Posterior vena cava (tissue), 2 donors: ENCODE results near the gene NAP1L4. TPM values are rescaled to one million over a fixed set of nuclear protein-coding genes. Genes with fewer than 3 reads are reported as not detected.

ENCODE experiments used
- DNase-seq: peaks from one replicate; pipeline ENCODE4 v3.0.0-alpha.2; 2020; ENCODE audit warnings: low spot score
- intact Hi-C, 2 donors: fragments of 100-400 bp; cut with DNase I; formaldehyde crosslinking; loops; one replicate each; pipeline versions ENCODE4 v1.14.1 to v1.14.2; 2022 to 2023
- total RNA-seq, 2 donors: library from RNA; stranded (reverse); fragmentation: NEBNext Ultra II Directional; extraction: Animal tissue kit (Norgen Biotek cat#: 25700); gene quantifications; one replicate each; pipeline ENCODE4 v1.2.1, GENCODE V29; 2021
- donor health status: DM: yes; HTN: yes; CAD: no.
- donor health status: DM: yes; HTN: yes; CAD: no.

The NAP1L4 gene
- total RNA-seq, 2 donors from 2014 or later = 89.0 to 118 TPM

- DNase-seq = peak; percentile 14
- intact Hi-C loops = loop anchor here in 1 of 2 donors (5.0 kb wide), 1 partner anchor 471 kb away; no protein-coding TSS in a partner anchor
Observed at GRCh38 chr11:2998073-2998850, 6.1 kb upstream of the NAP1L4 start.

DNA sequence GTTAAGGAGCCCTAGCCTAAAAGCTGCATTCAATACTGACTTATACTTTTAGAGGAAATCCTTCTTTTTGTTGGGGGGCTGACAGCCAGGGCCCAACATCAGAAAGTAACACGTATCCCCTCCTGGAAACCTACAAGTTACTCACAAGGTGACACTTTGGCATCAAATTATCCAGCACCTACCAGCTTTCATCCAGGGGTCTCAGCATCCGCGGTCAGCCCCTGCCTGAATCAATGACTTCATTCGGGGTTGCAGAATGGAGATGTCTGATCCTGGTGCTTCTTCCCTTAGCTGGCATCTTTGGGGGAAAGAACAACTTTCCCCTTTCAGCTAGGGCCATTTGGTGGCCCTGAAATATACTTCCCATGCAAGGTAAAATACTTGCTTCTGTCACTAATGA lies 5.3 kb upstream of the NAP1L4 start:
- peak; percentile 26 for DNase-seq
- intact Hi-C loops = loop anchor here in 1 of 2 donors (5.0 kb wide), 1 partner anchor 470 kb away; no protein-coding TSS in a partner anchor

- DNase-seq = peak; percentile 34
- intact Hi-C loops = loop anchor here in 1 of 2 donors (5.0 kb wide), 1 partner anchor 470 kb away; no protein-coding TSS in a partner anchor
Observed at GRCh38 chr11:2996976-2997375, 4.8 kb upstream of the NAP1L4 start.

DNA sequence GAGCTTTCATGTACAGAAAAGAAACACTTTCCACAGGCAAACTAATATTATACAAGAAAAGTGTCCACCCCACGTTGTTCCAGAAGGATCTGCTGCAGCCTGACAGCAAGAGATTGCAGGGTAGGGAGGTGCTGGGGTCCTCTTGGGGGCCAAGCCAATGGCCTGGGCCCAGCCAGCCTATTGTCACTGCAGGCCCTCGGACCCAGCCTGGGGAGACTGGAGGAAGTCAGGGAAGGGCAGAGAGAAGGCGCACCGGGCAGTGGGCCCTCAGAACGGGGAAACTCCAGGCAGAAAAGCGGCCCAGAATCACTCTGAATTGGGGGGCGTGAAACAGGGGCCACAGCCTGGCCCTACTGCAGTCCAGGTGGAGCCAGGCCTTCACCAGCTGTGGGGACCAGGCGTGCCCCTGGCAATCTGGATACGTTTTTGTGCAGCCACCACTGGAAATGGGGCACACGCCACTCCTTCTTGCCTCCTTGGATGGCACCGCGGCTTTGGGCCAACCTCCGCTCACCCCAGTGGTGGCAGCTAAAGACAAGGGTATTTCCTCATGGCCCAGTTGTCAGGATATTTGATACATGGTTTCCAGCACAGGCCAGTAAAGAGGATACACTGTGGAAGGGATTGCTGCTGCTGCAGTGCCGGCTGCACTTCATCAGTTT lies 3.9 kb upstream of the NAP1L4 start:
- peak; percentile 74 for DNase-seq

DNA sequence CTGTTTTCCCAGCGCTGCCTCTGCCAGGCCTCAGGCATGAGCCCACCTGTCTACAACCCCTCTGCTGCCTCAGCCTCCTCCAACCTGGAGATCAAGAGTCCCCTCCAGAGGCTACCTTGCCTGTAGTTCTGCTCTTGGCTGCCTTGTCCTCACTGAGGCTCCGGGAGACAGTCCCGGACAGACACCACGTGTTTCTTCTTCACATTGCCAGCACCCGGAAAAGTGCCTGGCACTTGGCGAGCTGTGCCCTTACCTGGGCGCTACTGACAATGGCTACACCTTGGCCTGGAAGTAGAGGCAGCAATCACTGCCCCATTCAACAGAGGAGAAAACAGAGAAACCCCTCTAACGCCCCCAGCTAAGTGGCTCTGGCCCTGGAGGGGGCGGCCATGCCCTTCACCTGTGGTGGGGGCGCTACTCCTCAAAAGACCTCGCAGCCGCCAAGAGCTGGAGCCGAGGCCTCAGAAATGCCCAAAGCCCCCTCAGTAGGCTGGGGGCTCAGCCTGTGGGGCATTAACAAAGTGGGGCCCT lies 3.0 kb upstream of the NAP1L4 start:
- DNase-seq = peak; percentile 77
- intact Hi-C loops = loop anchor here in 1 of 2 donors (5.0 kb wide), 1 partner anchor 468 kb away; no protein-coding TSS in a partner anchor

More for the DNA sequence above, 3.9 kb upstream of the NAP1L4 start:
- intact Hi-C loops = loop anchor here in 1 of 2 donors (5.0 kb wide), 1 partner anchor 469 kb away; no protein-coding TSS in a partner anchor

DNA sequence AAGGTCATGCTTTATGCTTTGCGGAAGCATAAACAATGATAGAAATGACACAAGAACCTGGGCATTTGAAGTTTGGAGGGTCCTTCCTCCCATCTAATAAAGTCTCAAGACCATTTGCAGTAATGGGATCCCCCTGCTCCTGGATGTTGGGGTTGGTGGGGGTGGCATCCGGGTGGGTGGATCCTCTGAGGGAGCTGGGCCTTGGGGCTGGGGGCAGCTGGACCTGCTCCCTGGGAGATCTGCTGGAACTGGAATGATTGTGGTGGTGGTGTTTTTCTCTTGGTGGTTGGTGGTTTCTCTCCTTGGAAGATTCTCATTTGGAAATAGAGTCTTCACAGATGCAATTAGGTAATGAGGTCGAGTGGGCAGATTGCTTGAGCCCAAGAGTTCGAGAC lies 2.2 kb upstream of the NAP1L4 start:
- intact Hi-C loops = no loop called here
- peak; percentile 50 for DNase-seq

- peak; percentile 73 for DNase-seq
- intact Hi-C loops = no loop called here
Observed at GRCh38 chr11:2992997-2993325, 832 bp upstream of the NAP1L4 start.

GRCh38 chr11:2991452-2992233 lies 486 bp downstream of the NAP1L4 start:
- peak; percentile 88 for DNase-seq
- intact Hi-C loops = no loop called here

- intact Hi-C loops = no loop called here
- peak; percentile 53 for DNase-seq
Observed at GRCh38 chr11:2990617-2991451, 1.3 kb downstream of the NAP1L4 start.

GRCh38 chr11:2989551-2989950 lies 2.6 kb downstream of the NAP1L4 start:
- intact Hi-C loops = no loop called here
- DNase-seq = no peak

GRCh38 chr11:2989006-2989405 lies 3.1 kb downstream of the NAP1L4 start:
- intact Hi-C loops = no loop called here
- DNase-seq = no peak

DNA sequence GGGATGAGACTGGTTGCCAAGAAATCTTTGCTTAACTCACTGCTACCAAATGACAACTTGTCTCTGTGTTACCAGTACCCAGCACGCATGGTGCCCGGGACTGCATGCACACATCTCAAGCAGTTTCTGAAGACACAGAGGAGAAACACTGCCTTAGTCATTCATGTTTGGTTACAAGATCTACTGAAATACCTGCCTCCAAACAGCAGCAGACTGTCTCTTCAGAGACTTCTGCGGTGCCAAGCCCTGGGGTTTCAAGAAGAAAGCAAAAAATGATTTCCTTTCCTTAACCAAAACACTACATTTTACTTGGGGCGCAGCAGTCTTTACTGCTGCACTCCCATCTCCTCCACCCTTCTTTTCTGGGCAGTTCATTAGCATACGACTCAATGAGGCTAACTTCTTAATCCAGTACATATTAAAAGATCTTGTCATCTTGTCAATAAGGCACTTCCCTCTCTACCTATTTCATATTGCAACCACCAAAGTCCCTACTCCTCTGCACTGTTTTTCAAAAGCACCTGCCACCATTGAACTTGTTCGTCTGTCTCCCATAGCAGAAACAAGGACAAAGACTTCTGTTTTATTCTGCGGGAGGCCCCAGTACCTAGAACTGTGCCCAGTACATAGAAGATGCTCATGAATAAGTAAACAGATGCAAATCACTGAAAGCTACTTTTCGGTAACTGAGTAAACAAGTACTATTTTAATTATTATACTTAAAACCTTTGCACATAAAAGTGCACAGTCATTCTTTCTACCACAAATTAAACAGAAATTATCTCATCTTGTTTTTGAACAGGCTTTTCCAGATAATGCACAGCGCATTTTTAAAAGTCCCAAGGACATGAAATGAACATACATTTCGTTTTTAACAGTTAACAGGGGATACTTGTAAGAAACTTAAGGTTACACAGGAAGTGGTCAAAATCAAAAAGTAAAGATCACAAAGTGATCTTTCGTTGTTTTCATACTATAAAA lies 4.0 kb downstream of the NAP1L4 start:
- intact Hi-C loops = loop anchor here in 1 of 2 donors (2.0 kb wide), 1 partner anchor 35 kb away; no protein-coding TSS in a partner anchor
- DNase-seq = peak; percentile 44

- no peak for DNase-seq
- intact Hi-C loops = no loop called here
Observed at GRCh38 chr11:2983908-2984307, 8.2 kb downstream of the NAP1L4 start.

- intact Hi-C loops = no loop called here
- DNase-seq = no peak
Observed at GRCh38 chr11:2982214-2982613, 9.9 kb downstream of the NAP1L4 start.

DNA sequence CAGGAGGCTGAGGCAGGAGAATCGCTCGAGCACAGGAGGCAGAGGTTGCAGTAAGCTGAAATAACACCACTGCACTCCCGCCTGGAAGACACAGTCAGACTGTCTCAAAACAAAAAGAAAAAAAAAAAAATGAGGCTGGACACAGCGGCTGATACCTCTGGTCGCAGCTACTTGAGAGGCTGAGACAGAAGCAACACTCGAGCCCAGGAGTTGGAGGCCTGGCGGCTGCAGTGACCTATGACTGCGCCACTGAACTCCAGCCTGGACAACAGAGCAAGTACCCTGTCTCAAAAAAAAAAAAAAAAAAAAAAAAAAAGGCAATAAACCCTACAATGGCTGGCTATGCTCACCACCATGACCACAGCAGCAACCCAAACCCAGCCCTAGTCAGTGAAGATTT lies 11.0 kb downstream of the NAP1L4 start:
- DNase-seq = no peak
- intact Hi-C loops = no loop called here

- DNase-seq = no peak
Observed at GRCh38 chr11:2980168-2980840, 11.8 kb downstream of the NAP1L4 start.

DNA sequence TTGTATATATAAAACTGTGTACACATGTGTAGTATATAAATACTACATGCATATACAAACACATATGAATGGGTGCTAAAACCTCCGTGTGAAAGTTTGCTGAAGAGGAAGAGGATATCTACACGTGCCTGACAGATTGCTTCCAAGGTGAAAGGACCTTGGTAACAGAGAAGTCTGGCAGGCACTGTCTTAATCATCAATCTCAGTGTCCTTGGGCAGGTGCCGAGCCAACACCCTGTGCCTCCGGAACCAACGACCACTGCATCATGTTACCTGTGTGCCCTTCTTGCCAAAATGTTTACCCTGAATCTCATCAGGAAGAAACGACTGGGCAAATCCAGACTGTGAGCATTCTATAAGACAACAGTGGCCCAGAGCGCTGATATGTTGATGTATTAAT lies 15.0 kb downstream of the NAP1L4 start:
- no peak for DNase-seq
- intact Hi-C loops = no loop called here

More at GRCh38 chr11:2980168-2980840, 11.8 kb downstream of the NAP1L4 start:
- intact Hi-C loops = no loop called here
